NT2/D1 (cell line): ENCODE measurements around the gene CCSAP.

Experiments used
- DNase-seq: peaks from one replicate; pipeline ENCODE4 v3.0.0-alpha.2; 2011; ENCODE audit warnings: low read depth, low spot score
- H3K27me3 ChIP-seq: 2 replicates; pipeline ENCODE4 v1.6.0; 2011; ENCODE audit warnings: mild to moderate bottlenecking; ENCODE audit not compliant: insufficient read length, insufficient read depth
- H3K36me3 ChIP-seq: 2 replicates; pipeline ENCODE4 v1.6.1; 2011; ENCODE audit warnings: mild to moderate bottlenecking, low read length, mixed read lengths; ENCODE audit not compliant: insufficient read depth, insufficient read length
- H3K4me1 ChIP-seq: 2 replicates; pipeline ENCODE4 v1.5.1; 2011; ENCODE audit not compliant: insufficient read depth, insufficient read length
- H3K4me3 ChIP-seq: 2 replicates; pipeline ENCODE4 v1.5.1; 2011; ENCODE audit warnings: low read depth; ENCODE audit not compliant: insufficient read length
- H3K9ac ChIP-seq: 2 replicates; pipeline ENCODE4 v1.6.0; 2011; ENCODE audit warnings: low read depth; ENCODE audit not compliant: insufficient read length
- H3K9me3 ChIP-seq: 2 replicates; pipeline ENCODE4 v1.5.1; 2011; ENCODE audit warnings: mild to moderate bottlenecking, low read length; ENCODE audit not compliant: insufficient read depth
- SUZ12 ChIP-seq: IDR thresholded peaks from 2 replicates; pipeline ENCODE4 v1.6.1; 2011; ENCODE audit not compliant: insufficient read length, insufficient read depth; ENCODE audit errors: extremely low read depth
- YY1 ChIP-seq: IDR thresholded peaks from 2 replicates; pipeline ENCODE4 v1.6.1; 2011; ENCODE audit not compliant: insufficient read length, insufficient read depth
- ZNF274 ChIP-seq: IDR thresholded peaks from 2 replicates; pipeline ENCODE4 v1.6.1; 2011; ENCODE audit warnings: mild to moderate bottlenecking, low read depth, low read length

The CCSAP gene

DNA sequence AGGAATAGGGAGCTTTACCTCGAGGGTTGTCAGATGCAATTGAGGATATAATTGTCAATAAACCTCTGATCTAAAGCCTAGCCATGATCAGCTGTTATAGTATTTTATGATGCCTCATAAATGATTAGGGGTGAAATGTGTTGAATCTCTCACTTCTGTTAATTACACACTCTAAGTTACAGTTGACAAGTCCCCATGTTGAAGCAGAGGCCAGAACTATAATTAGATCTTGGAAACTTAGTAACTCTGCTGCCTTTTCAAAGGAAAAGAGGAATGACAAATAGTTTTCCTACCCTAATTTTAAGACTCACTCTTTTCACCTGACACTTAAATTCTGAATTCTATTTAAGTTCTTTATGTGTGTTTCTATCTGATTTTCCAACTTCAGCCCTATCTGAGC is 33.8 kb downstream of the CCSAP start:
- Histone ChIP-seq H3K9me3 (no peaks in the 10 kb centered on the region), H3K4me3 (no peak overlapping the region), H3K27me3 (no peaks in the 10 kb centered on the region), H3K9ac (no peak overlapping the region), H3K4me1 (no peaks in the 10 kb centered on the region), H3K36me3 (peaks cover 23% of the 10 kb centered on the region)
- DNase-seq, result no peak
- no peak for TF ChIP-seq ZNF274
- TF ChIP-seq YY1, result no peak
- no peak for TF ChIP-seq SUZ12

DNA sequence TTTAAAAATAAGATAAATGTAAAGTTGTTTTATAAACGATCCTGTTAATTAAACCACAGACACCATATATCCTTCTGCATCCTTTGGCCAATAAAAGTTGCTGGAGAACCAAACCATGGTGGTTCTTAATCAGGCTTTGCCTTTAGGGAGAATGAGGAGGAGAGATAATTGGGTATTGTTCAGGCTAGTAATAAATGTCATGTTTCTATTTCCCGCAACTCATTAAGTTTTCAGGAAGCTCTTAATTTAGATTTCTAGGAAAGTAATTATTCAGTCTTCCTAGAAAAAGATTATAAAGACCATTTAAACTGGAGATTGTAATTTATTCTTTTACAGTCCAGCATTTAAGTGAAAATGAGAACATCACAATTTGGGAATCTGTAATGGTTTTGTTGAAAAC is 37.5 kb downstream of the CCSAP start:
- no peak overlapping the region for H3K9ac ChIP-seq
- no peak for TF ChIP-seq YY1
- no peak for TF ChIP-seq SUZ12
- TF ChIP-seq ZNF274, result no peak
- H3K36me3 ChIP-seq, result peaks cover 51% of the 10 kb centered on the region
- H3K4me1 ChIP-seq, result no peaks in the 10 kb centered on the region
- no peak overlapping the region for H3K4me3 ChIP-seq
- no peaks in the 10 kb centered on the region for H3K9me3 ChIP-seq
- no peaks in the 10 kb centered on the region for H3K27me3 ChIP-seq
- DNase-seq, result no peak

DNA sequence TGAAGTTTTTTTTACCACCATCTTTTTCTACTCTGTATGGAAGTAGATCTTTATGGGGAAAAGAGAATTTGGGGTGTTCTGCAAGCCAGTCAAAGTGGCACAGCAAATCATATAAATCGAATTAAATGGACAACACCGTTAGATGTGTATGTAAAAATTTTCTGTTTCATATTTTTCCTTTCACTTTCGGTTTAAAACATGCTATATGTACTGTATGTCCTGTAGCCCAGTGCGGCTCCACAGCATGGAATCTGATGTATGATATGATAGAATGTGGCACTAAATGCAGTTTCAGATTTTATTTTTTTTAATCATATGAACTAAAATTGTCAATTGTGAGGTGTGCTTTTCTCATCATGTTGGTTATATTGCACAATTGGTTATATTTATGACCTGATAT is 39.0 kb downstream of the CCSAP start:
- H3K9ac ChIP-seq, result no peak overlapping the region
- TF ChIP-seq ZNF274 (no peak), YY1 (no peak), SUZ12 (no peak)
- no peak for DNase-seq
- H3K9me3 ChIP-seq, result no peaks in the 10 kb centered on the region
- peaks cover 65% of the 10 kb centered on the region for H3K36me3 ChIP-seq
- H3K27me3 ChIP-seq, result no peaks in the 10 kb centered on the region
- no peak overlapping the region for H3K4me3 ChIP-seq
- H3K4me1 ChIP-seq, result no peaks in the 10 kb centered on the region

DNA sequence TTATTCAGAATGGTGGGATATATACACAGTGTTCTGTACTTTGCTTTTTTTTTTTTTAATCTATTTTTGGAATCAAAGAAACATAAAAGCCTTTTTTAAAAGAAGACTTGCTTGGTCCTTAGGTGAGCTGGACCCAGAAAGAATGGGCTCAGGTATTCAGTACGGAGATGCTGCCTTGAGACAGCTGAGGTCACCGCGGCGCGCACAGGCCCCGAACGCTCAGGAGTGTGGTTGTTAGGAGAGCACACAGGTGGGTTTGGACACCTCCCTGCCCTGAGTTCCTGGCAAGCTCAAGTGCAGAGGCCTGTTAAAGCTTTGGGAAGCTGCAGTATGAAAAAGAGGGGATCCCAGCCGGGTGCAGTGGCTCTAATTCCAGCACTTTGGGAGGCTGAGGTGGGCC is 40.1 kb downstream of the CCSAP start:
- H3K36me3 ChIP-seq, result peaks cover 64% of the 10 kb centered on the region
- DNase-seq, result no peak

DNA sequence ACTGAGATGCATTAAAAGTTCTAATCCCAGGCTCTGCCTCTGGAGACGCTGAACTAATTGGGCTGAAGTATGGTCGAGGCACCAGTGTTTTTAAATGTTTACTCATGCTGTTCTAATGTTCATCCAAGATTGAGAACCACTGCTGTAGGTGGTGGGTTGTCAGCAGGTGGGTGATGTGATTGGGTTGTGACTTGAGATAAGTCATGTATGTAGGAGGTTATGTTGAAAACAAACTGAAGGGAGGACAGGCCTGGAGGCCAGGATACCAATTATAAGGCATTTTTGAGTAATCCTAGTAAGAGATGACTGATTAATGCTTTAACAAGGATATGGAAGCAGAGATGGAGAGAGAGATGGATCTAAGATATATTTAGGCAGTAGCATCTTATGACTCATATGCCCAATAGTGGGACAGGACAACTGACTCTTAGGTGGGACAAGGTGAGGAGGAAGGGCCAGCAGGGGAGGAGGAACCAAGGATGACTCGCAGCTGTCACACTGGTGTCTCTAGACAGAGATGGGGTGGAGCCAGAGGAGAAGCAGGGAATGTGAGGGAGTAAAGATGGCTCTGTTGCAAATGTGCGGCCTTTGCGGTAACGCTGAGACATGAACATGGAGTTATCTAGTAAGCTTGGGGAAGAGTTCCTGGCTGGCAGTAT is 42.6 kb downstream of the CCSAP start:
- H3K4me1 ChIP-seq, result no peaks in the 10 kb centered on the region
- no peaks in the 10 kb centered on the region for H3K27me3 ChIP-seq
- H3K9ac ChIP-seq, result no peak overlapping the region
- DNase-seq, result no peak
- H3K36me3 ChIP-seq, result peaks cover 73% of the 10 kb centered on the region
- H3K4me3 ChIP-seq, result no peak overlapping the region
- no peaks in the 10 kb centered on the region for H3K9me3 ChIP-seq
- TF ChIP-seq SUZ12 (no peak), ZNF274 (no peak), YY1 (no peak)

More for the DNA sequence above, 40.1 kb downstream of the CCSAP start:
- Histone ChIP-seq H3K9ac (no peak overlapping the region), H3K27me3 (no peaks in the 10 kb centered on the region), H3K4me3 (no peak overlapping the region), H3K9me3 (no peaks in the 10 kb centered on the region), H3K4me1 (no peaks in the 10 kb centered on the region)
- no peak for TF ChIP-seq YY1
- no peak for TF ChIP-seq ZNF274
- no peak for TF ChIP-seq SUZ12

DNA sequence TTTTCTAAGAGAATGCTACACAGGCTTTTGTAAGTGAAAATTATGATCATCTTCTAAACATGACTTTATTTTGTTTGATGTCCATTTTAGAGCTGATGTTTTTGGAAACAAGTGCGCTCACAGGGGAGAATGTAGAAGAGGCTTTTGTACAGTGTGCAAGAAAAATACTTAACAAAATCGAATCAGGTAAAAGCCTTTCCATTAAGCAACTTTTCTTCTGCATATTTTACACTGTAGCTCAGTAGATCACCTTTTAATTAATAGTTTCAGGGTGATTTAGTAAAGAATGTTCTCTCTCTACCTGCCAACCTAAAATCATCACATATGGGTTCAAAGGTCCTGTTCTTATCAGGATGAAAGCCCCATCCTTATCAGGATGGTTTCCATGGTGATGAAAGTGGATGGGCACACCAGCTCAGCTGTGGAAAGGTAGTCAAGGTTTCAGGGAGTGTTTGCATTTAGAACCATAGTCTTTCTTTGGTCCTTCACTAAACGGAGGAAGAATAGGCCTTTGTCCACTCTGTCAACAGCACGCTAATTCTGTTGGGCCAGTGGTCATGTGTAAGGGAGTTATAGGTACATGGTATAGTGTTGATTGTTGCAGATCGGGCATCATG is 43.9 kb downstream of the CCSAP start:
- H3K9ac ChIP-seq, result no peak overlapping the region
- H3K9me3 ChIP-seq, result no peaks in the 10 kb centered on the region
- no peak overlapping the region for H3K4me3 ChIP-seq
- H3K36me3 ChIP-seq, result peaks cover 65% of the 10 kb centered on the region
- DNase-seq, result no peak
- H3K4me1 ChIP-seq, result no peaks in the 10 kb centered on the region
- TF ChIP-seq YY1 (no peak), ZNF274 (no peak), SUZ12 (no peak)
- no peaks in the 10 kb centered on the region for H3K27me3 ChIP-seq

DNA sequence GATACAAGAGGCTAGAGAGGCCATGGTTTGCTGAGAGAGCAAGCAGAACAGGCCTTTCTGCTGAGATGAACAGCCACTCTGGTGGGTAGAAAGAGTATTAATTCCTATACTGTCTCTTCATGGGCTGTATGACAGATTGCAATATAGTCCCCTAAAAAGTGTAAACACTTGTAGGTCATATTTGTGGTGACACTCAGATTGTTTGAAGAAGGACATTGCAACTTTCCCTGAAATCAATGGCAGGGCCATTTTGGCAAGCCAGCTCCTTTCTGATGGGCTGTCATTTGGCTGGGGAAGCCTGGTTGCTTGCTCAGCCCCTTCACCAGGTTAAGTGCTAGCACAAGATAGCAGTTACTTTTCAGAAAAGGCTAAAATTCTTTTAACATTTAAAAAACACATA is 44.4 kb downstream of the CCSAP start:
- no peaks in the 10 kb centered on the region for H3K27me3 ChIP-seq
- H3K9ac ChIP-seq, result no peak overlapping the region
- H3K9me3 ChIP-seq, result no peaks in the 10 kb centered on the region
- TF ChIP-seq SUZ12, result no peak
- TF ChIP-seq YY1, result no peak
- TF ChIP-seq ZNF274, result no peak
- H3K4me1 ChIP-seq, result no peaks in the 10 kb centered on the region
- peaks cover 59% of the 10 kb centered on the region for H3K36me3 ChIP-seq
- DNase-seq, result no peak
- H3K4me3 ChIP-seq, result no peak overlapping the region
